Duodenal mucosa (tissue), 2 donors: ENCODE measurements around the gene HOXC4.

ENCODE experiments used
- H3K27ac ChIP-seq: one replicate; pipeline ENCODE4 v1.7.0; 2013; ENCODE audit warnings: low read depth, low read length
- H3K27me3 ChIP-seq, 2 donors: one replicate each; pipeline ENCODE4 v1.7.0; 2013; ENCODE audit warnings: low read length in 2 of 2, control low read depth in 1 of 2; ENCODE audit not compliant: insufficient read depth in 2 of 2, control insufficient read depth in 1 of 2
- H3K36me3 ChIP-seq, 2 donors: one replicate each; pipeline ENCODE4 v1.7.0; 2013; ENCODE audit warnings: low read length in 2 of 2, control low read depth in 1 of 2; ENCODE audit not compliant: insufficient read depth in 2 of 2, control insufficient read depth in 1 of 2
- H3K4me1 ChIP-seq, 2 donors: one replicate each; pipeline ENCODE4 v1.7.0; 2013; ENCODE audit warnings: low read length in 2 of 2, control low read depth in 1 of 2; ENCODE audit not compliant: insufficient read depth in 2 of 2, control insufficient read depth in 1 of 2
- H3K4me3 ChIP-seq, 2 donors: one replicate each; pipeline ENCODE4 v1.7.0; 2013; ENCODE audit warnings: low read length in 2 of 2, low read depth in 1 of 2
- H3K9ac ChIP-seq, 2 donors: one replicate each; pipeline ENCODE4 v1.7.0; 2013; ENCODE audit warnings: low read length in 2 of 2, low read depth in 1 of 2
- H3K9me3 ChIP-seq, 2 donors: one replicate each; pipeline ENCODE4 v1.7.0; 2013; ENCODE audit warnings: low read length in 2 of 2, control low read depth in 1 of 2; ENCODE audit not compliant: control insufficient read depth in 1 of 2

Gene HOXC4

DNA sequence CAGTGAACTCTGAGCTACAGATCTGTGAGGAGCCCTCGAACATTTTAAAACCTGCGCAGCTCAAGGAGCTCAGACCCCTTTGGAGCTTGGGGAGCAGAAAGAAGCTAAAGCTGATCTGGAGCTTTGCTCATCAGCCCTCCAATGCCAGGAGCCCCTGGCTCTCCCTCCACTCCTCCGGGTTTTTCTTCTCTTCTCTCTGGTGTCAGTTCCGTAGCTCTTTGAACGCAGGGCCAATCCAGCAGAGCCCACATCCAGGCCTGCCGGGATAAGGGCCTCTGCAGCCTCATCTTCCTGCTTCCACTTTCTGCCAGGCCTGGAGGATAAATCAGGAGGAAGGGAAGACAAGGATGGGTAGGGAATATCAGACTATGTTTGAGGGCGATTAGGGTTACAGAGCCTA lies 6.0 kb downstream of the HOXC4 start:
- H3K27ac ChIP-seq = no peak overlapping the region
- no peaks in the 10 kb centered on the region for H3K36me3 ChIP-seq
- H3K9ac ChIP-seq = no peak overlapping the region
- no peaks in the 10 kb centered on the region for H3K4me1 ChIP-seq
- no peaks in the 10 kb centered on the region for H3K9me3 ChIP-seq
- H3K27me3 ChIP-seq = peaks cover 42 to 73% of the 10 kb centered on the region in 2 donors
- H3K4me3 ChIP-seq = no peak overlapping the region

GRCh38 chr12:54060174-54060974 lies 6.7 kb downstream of the HOXC4 start:
- H3K27me3 ChIP-seq = peaks cover 48 to 68% of the 10 kb centered on the region in 2 donors
- no peak overlapping the region for H3K27ac ChIP-seq
- no peak overlapping the region for H3K4me3 ChIP-seq
- H3K9ac ChIP-seq = no peak overlapping the region
- no peaks in the 10 kb centered on the region for H3K4me1 ChIP-seq
- H3K9me3 ChIP-seq = no peaks in the 10 kb centered on the region
- H3K36me3 ChIP-seq = no peaks in the 10 kb centered on the region

GRCh38 chr12:54060975-54061778 lies 7.5 kb downstream of the HOXC4 start:
- H3K36me3 ChIP-seq = no peaks in the 10 kb centered on the region
- H3K4me3 ChIP-seq = no peak overlapping the region
- H3K27me3 ChIP-seq = peaks cover 47 to 68% of the 10 kb centered on the region in 2 donors
- no peak overlapping the region for H3K27ac ChIP-seq
- H3K9ac ChIP-seq = no peak overlapping the region
- H3K4me1 ChIP-seq = no peaks in the 10 kb centered on the region
- H3K9me3 ChIP-seq = no peaks in the 10 kb centered on the region

DNA sequence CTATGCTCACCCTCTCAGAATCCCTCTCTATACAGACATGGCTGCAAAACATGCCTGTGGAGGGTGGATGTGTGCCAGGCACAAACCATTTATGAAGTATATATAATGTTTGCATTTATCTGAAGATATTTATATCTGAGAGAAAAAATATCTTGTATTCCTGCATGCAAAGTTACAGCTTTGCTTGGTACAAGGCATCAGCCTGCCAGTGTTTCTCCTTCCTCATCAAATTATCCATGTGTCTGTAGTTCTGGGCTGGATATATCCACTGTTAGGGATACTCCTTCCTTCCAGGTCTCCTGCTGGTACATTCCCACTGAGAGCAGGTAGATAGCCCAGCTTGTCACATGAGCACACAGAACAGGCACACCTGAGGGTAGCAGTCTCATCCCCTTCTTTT lies 12.0 kb downstream of the HOXC4 start:
- Histone ChIP-seq H3K4me3 (no peak overlapping the region), H3K9ac (no peak overlapping the region)

DNA sequence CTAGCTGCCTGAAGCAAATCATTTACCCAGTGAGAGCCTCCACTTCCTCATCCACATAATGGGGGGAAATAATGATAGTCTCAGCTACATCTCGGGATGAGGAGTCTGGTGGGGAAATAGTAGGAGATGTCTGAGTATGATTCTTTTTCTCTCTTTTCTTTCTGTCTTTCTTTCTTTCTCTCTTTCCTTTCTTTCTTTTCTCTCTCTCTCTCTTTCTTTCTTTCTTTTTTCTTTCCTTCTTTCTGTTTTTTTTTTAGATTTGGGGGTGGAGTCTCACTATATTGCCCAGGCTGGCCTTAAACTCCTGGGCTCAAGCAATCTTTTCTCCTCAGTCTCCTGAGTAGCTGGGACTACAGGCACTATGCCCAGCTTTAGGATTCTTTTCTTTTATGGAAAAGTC lies 12.8 kb downstream of the HOXC4 start:
- H3K9ac ChIP-seq = no peak overlapping the region
- no peak overlapping the region for H3K27ac ChIP-seq
- no peaks in the 10 kb centered on the region for H3K4me1 ChIP-seq
- H3K36me3 ChIP-seq = no peaks in the 10 kb centered on the region
- H3K27me3 ChIP-seq = peaks cover 26 to 40% of the 10 kb centered on the region in 2 donors
- H3K4me3 ChIP-seq = no peak overlapping the region
- H3K9me3 ChIP-seq = no peaks in the 10 kb centered on the region

More for the DNA sequence above, 12.0 kb downstream of the HOXC4 start:
- H3K27me3 ChIP-seq = peaks cover 27 to 45% of the 10 kb centered on the region in 2 donors
- H3K36me3 ChIP-seq = no peaks in the 10 kb centered on the region
- H3K9me3 ChIP-seq = no peaks in the 10 kb centered on the region
- H3K27ac ChIP-seq = no peak overlapping the region
- H3K4me1 ChIP-seq = no peaks in the 10 kb centered on the region

GRCh38 chr12:54068418-54069070 lies 14.9 kb downstream of the HOXC4 start:
- peaks cover 15 to 28% of the 10 kb centered on the region in 2 donors for H3K27me3 ChIP-seq

GRCh38 chr12:54071942-54072341 lies 18.3 kb downstream of the HOXC4 start:
- Histone ChIP-seq H3K27ac (no peak overlapping the region), H3K9ac (no peak overlapping the region), H3K4me3 (no peak overlapping the region), H3K4me1 (no peaks in the 10 kb centered on the region), H3K36me3 (no peaks in the 10 kb centered on the region), H3K27me3 (peaks cover 0 to 16% of the 10 kb centered on the region in 2 donors), H3K9me3 (no peaks in the 10 kb centered on the region)

More at GRCh38 chr12:54068418-54069070, 14.9 kb downstream of the HOXC4 start:
- no peak overlapping the region for H3K9ac ChIP-seq
- H3K9me3 ChIP-seq = no peaks in the 10 kb centered on the region
- no peak overlapping the region for H3K27ac ChIP-seq
- H3K36me3 ChIP-seq = no peaks in the 10 kb centered on the region
- no peaks in the 10 kb centered on the region for H3K4me1 ChIP-seq
- H3K4me3 ChIP-seq = no peak overlapping the region

GRCh38 chr12:54074308-54074707 lies 20.7 kb downstream of the HOXC4 start:
- no peak overlapping the region for H3K4me3 ChIP-seq

GRCh38 chr12:54075409-54075808 lies 21.8 kb downstream of the HOXC4 start:
- Histone ChIP-seq H3K9ac (no peak overlapping the region), H3K27me3 (peaks cover 0 to 13% of the 10 kb centered on the region in 2 donors), H3K4me3 (no peak overlapping the region), H3K27ac (no peak overlapping the region), H3K36me3 (no peaks in the 10 kb centered on the region), H3K4me1 (no peaks in the 10 kb centered on the region), H3K9me3 (no peaks in the 10 kb centered on the region)

More at GRCh38 chr12:54074308-54074707, 20.7 kb downstream of the HOXC4 start:
- no peaks in the 10 kb centered on the region for H3K36me3 ChIP-seq
- H3K9ac ChIP-seq = no peak overlapping the region
- peaks cover 0 to 16% of the 10 kb centered on the region in 2 donors for H3K27me3 ChIP-seq
- H3K4me1 ChIP-seq = no peaks in the 10 kb centered on the region
- H3K27ac ChIP-seq = no peak overlapping the region
- no peaks in the 10 kb centered on the region for H3K9me3 ChIP-seq

- H3K9ac ChIP-seq = no peak overlapping the region
- no peaks in the 10 kb centered on the region for H3K36me3 ChIP-seq
- no peaks in the 10 kb centered on the region for H3K9me3 ChIP-seq
- peaks cover 0 to 8% of the 10 kb centered on the region in 2 donors for H3K27me3 ChIP-seq
- H3K4me3 ChIP-seq = no peak overlapping the region
- H3K27ac ChIP-seq = no peak overlapping the region
- no peaks in the 10 kb centered on the region for H3K4me1 ChIP-seq
Observed at GRCh38 chr12:54075974-54076373, 22.3 kb downstream of the HOXC4 start.
